ENCODE measurements around the gene PHYKPL. TPM values are rescaled to one million over a fixed set of nuclear protein-coding genes. Genes with fewer than 3 reads are reported as not detected.

Gene PHYKPL
- total RNA-seq, 4 donors from 2014 or later, result 37.3 to 51.2 (median 41.6) TPM

DNA sequence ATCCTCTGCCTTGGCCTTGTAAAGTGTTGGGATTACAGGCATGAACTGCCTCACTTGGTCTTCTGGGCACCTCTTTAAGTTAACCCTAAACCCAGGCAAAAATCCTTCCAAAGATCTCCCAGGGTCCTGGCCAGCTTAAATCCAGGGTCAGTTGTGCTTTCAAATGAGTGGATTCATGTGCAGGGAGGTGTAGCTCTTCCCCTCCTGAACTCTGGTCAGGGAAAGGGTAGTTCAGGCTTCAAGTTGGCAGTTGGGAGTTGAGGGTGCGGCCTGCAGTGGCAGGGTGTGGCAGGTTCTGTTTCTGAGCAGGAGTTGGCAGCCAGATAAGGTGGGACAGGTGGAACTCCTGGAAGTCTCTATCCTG lies 24.7 kb downstream of the PHYKPL start:
- TF ChIP-seq EP300 (IDR thresholded peaks at IDR 0.05), result no peak
- TF ChIP-seq POLR2A (IDR thresholded peaks at IDR 0.05), result no peak
- TF ChIP-seq POLR2AphosphoS5 (IDR thresholded peaks at IDR 0.05), result no peak
- peaks cover 0 to 64% of the 10 kb centered on the region in 2 donors for H3K36me3 ChIP-seq
- ATAC-seq, result no peak
- no peaks in the 10 kb centered on the region for H3K27me3 ChIP-seq
- no peak overlapping the region for H3K4me3 ChIP-seq
- H3K4me1 ChIP-seq, result peaks cover 0 to 41% (median 19%) of the 10 kb centered on the region in 3 donors
- H3K27ac ChIP-seq, result no peak overlapping the region
- no peaks in the 10 kb centered on the region for H3K9me3 ChIP-seq
- WGBS, 2 donors (ENCODE audit: low coverage in 1 of 2), result no CpG with 5 or more reads among the region's 1 CpG

GRCh38 chr5:178207183-178207916 lies 25.3 kb downstream of the PHYKPL start:
- ATAC-seq, result no peak
- H3K27ac ChIP-seq, result peak overlapping the region in 3 of 4 donors; percentile 49 to 99 (median 96)
- H3K36me3 ChIP-seq, result peaks cover 0 to 58% of the 10 kb centered on the region in 2 donors
- peaks cover 0 to 41% (median 19%) of the 10 kb centered on the region in 3 donors for H3K4me1 ChIP-seq
- no peaks in the 10 kb centered on the region for H3K27me3 ChIP-seq
- WGBS, 2 donors (ENCODE audit: low coverage in 1 of 2), result 67 to 89% methylated on average over 3 of the region's 5 CpGs
- no peak for TF ChIP-seq POLR2A (IDR thresholded peaks at IDR 0.05)
- no peak for TF ChIP-seq POLR2AphosphoS5 (IDR thresholded peaks at IDR 0.05)
- no peak for TF ChIP-seq EP300 (IDR thresholded peaks at IDR 0.05)
- TF ChIP-seq CTCF (IDR thresholded peaks at IDR 0.05), result no peak
- H3K4me3 ChIP-seq, result no peak overlapping the region
- H3K9me3 ChIP-seq, result no peaks in the 10 kb centered on the region

- Histone ChIP-seq H3K4me1 (peaks cover 0 to 41% (median 19%) of the 10 kb centered on the region in 3 donors), H3K27ac (peak overlapping the region in 3 of 4 donors; percentile 49 to 99 (median 96)), H3K27me3 (no peaks in the 10 kb centered on the region), H3K36me3 (peaks cover 0 to 49% of the 10 kb centered on the region in 2 donors), H3K9me3 (no peaks in the 10 kb centered on the region), H3K4me3 (peak overlapping the region in 1 of 2 donors; percentile 99)
- WGBS, 2 donors (ENCODE audit: low coverage in 1 of 2), result 36 to 51% methylated on average over 4 to 9 of the region's 12 CpGs
- no peak for TF ChIP-seq POLR2A (IDR thresholded peaks at IDR 0.05)
- no peak for TF ChIP-seq CTCF (IDR thresholded peaks at IDR 0.05)
- no peak for TF ChIP-seq POLR2AphosphoS5 (IDR thresholded peaks at IDR 0.05)
- TF ChIP-seq EP300 (IDR thresholded peaks at IDR 0.05), result no peak
- ATAC-seq, result no peak
These were observed 26.2 kb downstream of the PHYKPL start for GRCh38 chr5:178206166-178207101.

- ATAC-seq, result no peak
- TF ChIP-seq POLR2AphosphoS5 (IDR thresholded peaks at IDR 0.05) (no peak), POLR2A (IDR thresholded peaks at IDR 0.05) (no peak), EP300 (IDR thresholded peaks at IDR 0.05) (no peak), CTCF (IDR thresholded peaks at IDR 0.05) (no peak)
- 0 to 2% methylated on average over 3 to 4 of the region's 5 CpGs for WGBS, 2 donors (ENCODE audit: low coverage in 1 of 2)
- Histone ChIP-seq H3K27me3 (no peaks in the 10 kb centered on the region), H3K4me3 (peak overlapping the region; percentile 81 to 99), H3K27ac (peak overlapping the region; percentile 88 to 99 (median 94)), H3K9me3 (no peaks in the 10 kb centered on the region), H3K36me3 (peaks cover 0 to 42% of the 10 kb centered on the region in 2 donors), H3K4me1 (peaks cover 0 to 41% (median 19%) of the 10 kb centered on the region in 3 donors)
These were observed 26.9 kb downstream of the PHYKPL start for GRCh38 chr5:178205749-178206047.
